ENCODE measurements around the gene DLK2.

DLK2 gene

GRCh38 chr6:43495409-43495941, 40.1 kb upstream of the DLK2 start:
- no peak for TF ChIP-seq REST (IDR thresholded peaks at IDR 0.05; ENCODE audit: insufficient read depth in 1 of 2, low read depth in 2 of 2, low read length in 2 of 2)
- TF ChIP-seq SIN3A (IDR thresholded peaks at IDR 0.05; ENCODE audit: borderline replicate concordance, insufficient read depth, low read length): no peak
- TF ChIP-seq TAF1 (IDR thresholded peaks at IDR 0.05; ENCODE audit: borderline replicate concordance, insufficient read depth, low read length): no peak
- no peak for TF ChIP-seq POLR2AphosphoS5 (IDR thresholded peaks at IDR 0.05; ENCODE audit: low read depth, low read length)
- TF ChIP-seq FOXP2 (optimal IDR thresholded peaks at IDR 0.05; ENCODE audit: borderline replicate concordance, extremely low read depth, extremely low read length, insufficient read depth): no peak

- no peak for TF ChIP-seq SIN3A (IDR thresholded peaks at IDR 0.05; ENCODE audit: borderline replicate concordance, insufficient read depth, low read length)
- TF ChIP-seq POLR2AphosphoS5 (IDR thresholded peaks at IDR 0.05; ENCODE audit: low read depth, low read length): no peak
- no peak for TF ChIP-seq FOXP2 (optimal IDR thresholded peaks at IDR 0.05; ENCODE audit: borderline replicate concordance, extremely low read depth, extremely low read length, insufficient read depth)
- TF ChIP-seq REST (IDR thresholded peaks at IDR 0.05; ENCODE audit: insufficient read depth in 1 of 2, low read depth in 2 of 2, low read length in 2 of 2): no peak
- TF ChIP-seq TAF1 (IDR thresholded peaks at IDR 0.05; ENCODE audit: borderline replicate concordance, insufficient read depth, low read length): no peak
These were observed 39.4 kb upstream of the DLK2 start for GRCh38 chr6:43494766-43495165.

- TF ChIP-seq FOXP2 (optimal IDR thresholded peaks at IDR 0.05; ENCODE audit: borderline replicate concordance, extremely low read depth, extremely low read length, insufficient read depth): no peak
- TF ChIP-seq TAF1 (IDR thresholded peaks at IDR 0.05; ENCODE audit: borderline replicate concordance, insufficient read depth, low read length): no peak
- no peak for TF ChIP-seq REST (IDR thresholded peaks at IDR 0.05; ENCODE audit: insufficient read depth in 1 of 2, low read depth in 2 of 2, low read length in 2 of 2)
These were observed 39.0 kb upstream of the DLK2 start for GRCh38 chr6:43494321-43494720.

- no peak for TF ChIP-seq TAF1 (IDR thresholded peaks at IDR 0.05; ENCODE audit: borderline replicate concordance, insufficient read depth, low read length)
- TF ChIP-seq FOXP2 (optimal IDR thresholded peaks at IDR 0.05; ENCODE audit: borderline replicate concordance, extremely low read depth, extremely low read length, insufficient read depth): no peak
- no peak for TF ChIP-seq SIN3A (IDR thresholded peaks at IDR 0.05; ENCODE audit: borderline replicate concordance, insufficient read depth, low read length)
- no peak for TF ChIP-seq REST (IDR thresholded peaks at IDR 0.05; ENCODE audit: insufficient read depth in 1 of 2, low read depth in 2 of 2, low read length in 2 of 2)
- TF ChIP-seq POLR2AphosphoS5 (IDR thresholded peaks at IDR 0.05; ENCODE audit: low read depth, low read length): no peak
These were observed 38.5 kb upstream of the DLK2 start for GRCh38 chr6:43493833-43494232.

- TF ChIP-seq TAF1 (IDR thresholded peaks at IDR 0.05; ENCODE audit: borderline replicate concordance, insufficient read depth, low read length) (no peak), FOXP2 (optimal IDR thresholded peaks at IDR 0.05; ENCODE audit: borderline replicate concordance, extremely low read depth, extremely low read length, insufficient read depth) (no peak), POLR2AphosphoS5 (IDR thresholded peaks at IDR 0.05; ENCODE audit: low read depth, low read length) (no peak), SIN3A (IDR thresholded peaks at IDR 0.05; ENCODE audit: borderline replicate concordance, insufficient read depth, low read length) (no peak), REST (IDR thresholded peaks at IDR 0.05; ENCODE audit: insufficient read depth in 1 of 2, low read depth in 2 of 2, low read length in 2 of 2) (no peak)
These were observed 37.9 kb upstream of the DLK2 start for GRCh38 chr6:43493230-43493629.

Data from PFSK-1 (cell line).